ENCODE results near the gene DLGAP1. TPM values are rescaled to one million over a fixed set of nuclear protein-coding genes. Genes with fewer than 3 reads are reported as not detected.

DLGAP1 gene
- polyA plus RNA-seq, 1 of the 3 experiments (the other 2 are of a cell fraction) = not detected

GRCh38 chr18:3451183-3451988 is 1003.7 kb downstream of the DLGAP1 start (continued):
- no peak for TF ChIP-seq CHD2 (IDR thresholded peaks at IDR 0.05; ENCODE audit: low read length, partially characterized antibody)
- peak; percentile 82 for TF ChIP-seq NRF1 (IDR thresholded peaks at IDR 0.05; ENCODE audit: low read depth, low read length)
- TF ChIP-seq REST (IDR thresholded peaks at IDR 0.05; ENCODE audit: low read depth, low read length) = no peak
- peak; percentile 3; the same call in 1 of the 2 replicates for TF ChIP-seq SMC3 (IDR thresholded peaks at IDR 0.05; ENCODE audit: low read depth, low read length)
- 0 out of 2 replicates have a peak, but pooled peaks have one; percentile 29 for TF ChIP-seq TEAD4 (IDR thresholded peaks at IDR 0.05; ENCODE audit: borderline replicate concordance, insufficient read depth)
- TF ChIP-seq IRF3 (IDR thresholded peaks at IDR 0.05; ENCODE audit: low read depth, low read length) = no peak

- peak; percentile 60 for DNase-seq
- H3K4me2 ChIP-seq = peak overlapping the region; percentile 86
- ChIA-PET CTCF (interaction anchor here (1.2 to 6.2 kb wide), 3 partner anchors 31 to 215 kb away, joined by 3 to 66 read pairs (median 9); no protein-coding TSS in a partner anchor), POLR2A (no interaction called here)
- no peaks in the 10 kb centered on the region for H3K27me3 ChIP-seq (ENCODE audit: insufficient read depth)
- no peaks in the 10 kb centered on the region for H3K9me2 ChIP-seq
- peak overlapping the region; percentile 74 to 93 for H3K4me3 ChIP-seq (ENCODE audit: low read depth in 2 of 2, low read length in 1 of 2)
- H3K9me3 ChIP-seq = no peaks in the 10 kb centered on the region
- H3K27ac ChIP-seq (ENCODE audit: low read depth in 2 of 2, low read length in 1 of 2) = peak overlapping the region; percentile 96 to 99
- peak overlapping the region; percentile 99 for H3K9ac ChIP-seq
- peaks cover 50% of the 10 kb centered on the region for H3F3A ChIP-seq (replicated peaks; ENCODE audit: insufficient read depth)
- TF ChIP-seq CHD2 (IDR thresholded peaks at IDR 0.05; ENCODE audit: low read length, partially characterized antibody) (peak; percentile 24), FOSL2 (IDR thresholded peaks at IDR 0.05; ENCODE audit: borderline replicate concordance, low read depth) (no peak), GATA2 (CRISPR knock-in tag; IDR thresholded peaks at IDR 0.05) (no peak), TCF12 (IDR thresholded peaks at IDR 0.05) (no peak), ZBTB33 (IDR thresholded peaks at IDR 0.05; ENCODE audit: borderline replicate concordance, low read depth) (no peak), REST (IDR thresholded peaks at IDR 0.05; ENCODE audit: low read depth, low read length) (no peak), YY1 (IDR thresholded peaks at IDR 0.05; ENCODE audit: low read depth) (no peak), EZH2phosphoT487 (IDR thresholded peaks at IDR 0.05; ENCODE audit: borderline replicate concordance, low read depth) (no peak), GABPA (IDR thresholded peaks at IDR 0.05; ENCODE audit: low read depth) (no peak)
- peaks cover 67% of the 10 kb centered on the region for H3K79me2 ChIP-seq (ENCODE audit: insufficient read depth)
- H4K20me1 ChIP-seq (ENCODE audit: insufficient read depth) = peaks cover 16% of the 10 kb centered on the region
- 1% methylated on average over 25 of the region's 30 CpGs for WGBS (ENCODE audit: low lambda C conversion rate)
- H2AFZ ChIP-seq (ENCODE audit: low read depth) = no peak overlapping the region
- H3K36me3 ChIP-seq (replicated peaks in 1 of 2; ENCODE audit: control insufficient read depth in 1 of 2, insufficient read depth in 2 of 2, low read length in 1 of 2) = no peaks in the 10 kb centered on the region
- peaks cover 29 to 32% of the 10 kb centered on the region in 2 experiments for H3K4me1 ChIP-seq (ENCODE audit: control insufficient read depth in 1 of 2, insufficient read depth in 2 of 2, low read depth in 1 of 2, low read length in 1 of 2)
Observed at GRCh38 chr18:3450799-3451182, 1004.3 kb downstream of the DLGAP1 start.
